T-helper 2 cell (primary cell): ENCODE data around the gene DPP6.

ENCODE experiments used
- DNase-seq, 5 experiments: peaks; one replicate each; pipeline versions ENCODE4 v3.0.0 to v3.0.0-alpha.2; 2012 to 2022

Gene DPP6

GRCh38 chr7:154416714-154417113 lies 364.5 kb downstream of the DPP6 start:
- no peak for DNase-seq

GRCh38 chr7:154419344-154419743 lies 367.1 kb downstream of the DPP6 start:
- DNase-seq, result no peak

- no peak for DNase-seq
These were observed 371.0 kb downstream of the DPP6 start for GRCh38 chr7:154423231-154423630.

GRCh38 chr7:154424350-154424749 lies 372.2 kb downstream of the DPP6 start:
- DNase-seq, result no peak

DNA sequence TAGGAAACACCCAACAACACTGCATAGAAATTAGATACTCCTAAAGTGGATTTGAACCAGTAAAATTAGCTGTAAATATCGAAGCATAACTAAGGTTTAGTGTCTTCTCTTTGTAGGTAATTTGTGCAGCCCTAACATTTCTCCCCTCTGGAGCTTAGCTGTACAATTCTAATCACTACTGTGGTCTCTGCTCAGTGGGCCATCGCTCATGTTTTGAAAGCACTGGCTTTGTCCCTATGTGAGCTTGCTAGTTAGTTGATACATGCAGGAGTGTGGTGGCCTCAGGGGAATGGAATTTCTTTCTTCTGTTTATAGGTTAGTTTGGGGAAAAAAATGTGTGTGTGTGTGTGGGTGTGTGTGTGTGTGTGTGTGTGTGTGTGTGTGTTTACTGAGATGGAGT lies 373.1 kb downstream of the DPP6 start:
- DNase-seq, result no peak

- DNase-seq, result no peak
These were observed 374.6 kb downstream of the DPP6 start for GRCh38 chr7:154426778-154427177.

GRCh38 chr7:154427533-154427932 lies 375.3 kb downstream of the DPP6 start:
- DNase-seq, result no peak

DNA sequence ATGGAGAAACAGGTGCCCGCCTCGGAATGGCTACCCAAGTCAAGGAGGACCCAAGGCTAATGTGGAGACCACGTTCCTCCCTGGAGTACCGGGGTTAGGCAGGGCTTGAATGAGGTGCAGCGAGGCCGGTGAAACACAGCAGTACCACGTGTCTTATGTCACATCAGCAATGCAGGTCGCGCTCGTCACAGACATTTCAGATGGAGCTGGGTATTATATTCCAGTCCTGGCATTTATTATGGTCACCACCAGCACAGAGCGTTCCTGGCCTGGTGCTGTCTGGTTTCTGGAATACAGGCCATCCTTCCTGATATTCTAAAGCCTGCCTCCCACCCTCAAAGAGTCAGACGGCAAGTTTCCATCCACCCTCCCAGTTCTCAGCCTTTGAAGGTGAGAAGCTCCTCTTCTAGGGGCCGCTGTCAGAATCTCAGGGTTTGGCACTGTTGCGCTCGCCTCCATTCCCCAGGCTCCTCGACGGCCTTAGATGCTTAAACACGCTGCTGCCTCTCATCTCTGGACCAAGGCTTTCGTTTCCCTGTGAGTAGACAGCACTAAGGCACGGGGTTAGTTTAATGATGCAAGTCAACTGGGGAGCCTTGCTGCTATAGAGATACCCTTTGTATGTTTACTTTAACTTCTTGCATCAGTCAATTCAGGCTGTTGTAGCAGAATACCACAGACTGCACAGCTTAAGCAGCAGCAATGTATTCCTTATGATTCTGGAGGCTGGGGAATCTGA lies 377.6 kb downstream of the DPP6 start:
- no peak for DNase-seq

- DNase-seq, result no peak
These were observed 378.4 kb downstream of the DPP6 start for GRCh38 chr7:154430640-154431039.

DNA sequence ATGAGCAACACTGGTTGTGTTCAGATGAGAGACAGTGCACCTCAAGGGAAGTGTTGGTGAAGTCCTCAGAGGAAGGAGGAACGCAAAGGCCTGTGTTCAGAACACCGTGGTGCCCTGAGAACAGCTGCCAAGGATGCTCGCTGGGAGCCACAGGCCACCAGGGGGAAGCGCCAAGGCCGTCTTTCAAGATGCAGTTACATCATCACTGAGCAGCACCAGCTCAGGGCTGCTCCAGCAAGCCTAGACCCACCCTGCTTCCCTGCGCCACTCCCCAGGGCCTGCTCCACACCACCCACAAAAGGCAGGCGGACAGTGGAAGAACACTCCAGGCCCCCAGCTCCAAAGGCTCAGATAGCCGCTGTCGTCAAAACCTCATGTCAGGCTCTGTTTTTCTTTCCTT lies 378.8 kb downstream of the DPP6 start:
- no peak for DNase-seq

GRCh38 chr7:154433632-154434598 lies 381.7 kb downstream of the DPP6 start:
- DNase-seq, result no peak

- DNase-seq, result no peak
These were observed 384.4 kb downstream of the DPP6 start for GRCh38 chr7:154436560-154436959.

- DNase-seq, result no peak
These were observed 385.0 kb downstream of the DPP6 start for GRCh38 chr7:154437234-154437633.

- no peak for DNase-seq
These were observed 386.6 kb downstream of the DPP6 start for GRCh38 chr7:154438571-154439367.

DNA sequence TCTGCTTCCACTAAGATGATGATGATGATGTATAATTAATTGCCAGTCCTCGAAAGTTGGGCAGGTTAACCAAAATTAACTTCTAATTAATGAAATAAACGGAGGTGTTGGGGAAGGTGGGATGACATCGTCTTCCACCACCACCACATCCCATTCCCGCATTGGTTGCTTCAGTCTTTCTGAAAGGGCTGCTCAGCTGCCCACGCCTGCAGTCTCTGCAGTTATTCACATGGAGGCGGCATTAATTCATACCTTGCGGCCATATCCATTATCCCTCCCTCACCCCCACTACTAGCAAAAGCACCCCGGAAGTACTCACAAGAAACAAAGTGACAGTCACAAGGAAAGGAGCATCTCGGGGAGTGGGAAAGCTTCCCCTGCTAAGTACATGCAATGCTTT lies 387.9 kb downstream of the DPP6 start:
- no peak for DNase-seq

- no peak for DNase-seq
These were observed 388.5 kb downstream of the DPP6 start for GRCh38 chr7:154440651-154441050.

DNA sequence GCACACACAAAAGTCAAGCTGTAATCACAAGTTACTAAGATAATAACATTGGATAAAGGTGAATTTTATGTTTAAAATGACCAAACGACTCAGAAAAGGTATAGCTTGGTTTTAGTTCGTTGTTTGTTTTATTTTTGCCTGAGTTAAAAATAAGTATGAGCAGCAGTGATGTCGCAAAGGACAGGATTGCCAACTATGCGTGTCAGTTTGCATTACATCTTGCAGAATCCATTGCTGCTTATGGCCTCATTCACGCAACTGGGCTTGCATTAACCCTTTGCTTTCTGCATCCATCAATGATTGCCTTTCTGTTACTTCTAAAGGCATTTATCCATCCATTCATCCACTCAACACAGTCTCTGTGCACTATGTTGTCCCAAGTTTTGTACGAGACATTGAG lies 389.6 kb downstream of the DPP6 start:
- no peak for DNase-seq

DNA sequence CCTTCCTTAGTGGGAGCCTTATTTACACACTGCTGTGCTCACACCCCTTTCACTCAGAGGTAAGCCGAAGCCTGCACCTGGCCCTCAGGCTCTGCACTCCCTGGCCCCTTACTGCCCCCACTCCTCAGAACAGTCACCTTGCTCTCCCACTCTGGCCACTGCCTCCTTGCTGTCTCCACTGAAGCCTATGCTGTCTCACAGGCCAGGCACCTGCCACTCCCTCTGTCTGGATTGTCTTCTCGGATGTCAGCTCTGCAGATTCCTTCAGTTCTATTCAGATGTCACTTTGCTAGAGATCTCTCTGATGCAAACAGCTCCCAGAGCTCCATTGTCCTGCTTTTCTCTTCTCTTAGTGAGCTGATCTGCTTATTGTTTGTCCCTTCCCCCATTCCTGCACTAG lies 390.7 kb downstream of the DPP6 start:
- no peak for DNase-seq

DNA sequence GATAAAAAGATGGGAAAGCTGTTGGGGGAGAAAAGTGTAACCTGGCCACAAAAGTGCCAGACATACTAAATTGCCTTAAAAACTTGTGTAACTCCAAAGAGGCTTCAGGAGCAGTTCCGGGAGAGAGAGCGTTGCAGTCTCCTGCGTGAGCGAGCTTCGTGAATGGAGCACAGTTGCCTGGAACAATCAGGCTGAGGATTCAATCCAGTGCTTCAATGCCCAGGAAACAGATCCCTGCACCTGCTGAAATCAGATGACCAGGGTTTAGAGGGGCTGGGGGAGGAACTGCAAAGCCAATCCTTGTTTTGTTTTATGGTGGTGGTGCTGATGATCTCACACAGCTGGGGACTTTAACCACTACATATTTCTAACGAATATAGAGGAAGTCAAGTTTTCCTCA lies 398.3 kb downstream of the DPP6 start:
- DNase-seq, result no peak

- DNase-seq, result no peak
These were observed 399.6 kb downstream of the DPP6 start for GRCh38 chr7:154451480-154452457.

DNA sequence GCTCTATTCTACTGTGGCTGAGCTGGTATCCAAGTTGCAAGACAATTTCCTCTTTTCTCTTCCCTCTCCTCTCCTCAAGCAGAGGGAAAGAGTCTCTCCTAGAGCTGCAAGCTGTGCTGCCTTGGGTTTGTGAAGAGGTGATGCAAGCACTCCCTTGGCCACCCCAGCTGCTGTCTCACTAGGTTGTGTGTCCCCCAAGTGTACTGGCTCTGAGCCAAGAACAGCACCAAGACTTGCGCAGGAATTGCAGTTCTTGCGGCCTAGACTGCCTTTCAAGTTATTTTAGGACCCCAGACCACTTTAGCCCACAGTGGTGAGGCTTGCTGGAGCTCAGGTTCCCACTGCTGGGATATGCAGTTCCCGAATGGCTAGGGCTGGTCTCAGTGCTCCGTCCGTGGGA lies 411.6 kb downstream of the DPP6 start:
- no peak for DNase-seq

GRCh38 chr7:154469652-154470051 lies 417.5 kb downstream of the DPP6 start:
- no peak for DNase-seq
